Keratinocyte (primary cell): ENCODE measurements around the gene BNC2. TPM values are rescaled to one million over a fixed set of nuclear protein-coding genes. Genes with fewer than 3 reads are reported as not detected.
A peak's percentile ranks its signal among the peaks of the same experiment; 100 is the strongest.

Experiments used
- DNase-seq: peaks from one replicate; pipeline ENCODE4 v3.0.0-alpha.2; 2011; ENCODE audit warnings: low read depth, missing footprints, low spot score
- FAIRE-seq: peaks from 2 replicates; lab custom pipeline; 2011; peaks lifted over from hg19 to GRCh38; lab: Jason Lieb, UNC
- H2AFZ ChIP-seq: 2 replicates; pipeline ENCODE4 v1.6.0; 2012; ENCODE audit warnings: low read length, control low read depth, inconsistent platforms; ENCODE audit not compliant: control insufficient read depth
- H3K27ac ChIP-seq: 2 replicates; pipeline ENCODE4 v1.5.1; 2011; ENCODE audit warnings: low read length; ENCODE audit not compliant: control insufficient read depth, insufficient read depth
- H3K27me3 ChIP-seq: 3 replicates; pipeline ENCODE4 v1.6.0; 2011; ENCODE audit warnings: low read length; ENCODE audit not compliant: control insufficient read depth, insufficient read depth; ENCODE audit errors: extremely low read depth
- H3K36me3 ChIP-seq, 2 experiments: 2 replicates in 1 of 2; 3 replicates in 1 of 2; pipeline ENCODE4 v1.5.1; 2011; ENCODE audit warnings: low read length in 2 of 2, mild to moderate bottlenecking in 1 of 2; ENCODE audit not compliant: control insufficient read depth in 2 of 2, insufficient read depth in 2 of 2; ENCODE audit errors: extremely low read depth in 1 of 2
- H3K4me1 ChIP-seq: 3 replicates; pipeline ENCODE4 v1.5.1; 2011; ENCODE audit warnings: low read length; ENCODE audit not compliant: control insufficient read depth, insufficient read depth; ENCODE audit errors: extremely low read depth
- H3K4me2 ChIP-seq: 3 replicates; pipeline ENCODE4 v1.6.0; 2011; ENCODE audit warnings: low read depth, low read length; ENCODE audit not compliant: control insufficient read depth, insufficient read depth; ENCODE audit errors: extremely low read depth
- H3K4me3 ChIP-seq, 3 experiments: fragments of 200-600 bp in 1 of 3; sonication (generic) in 1 of 3; 2 replicates in 2 of 3; 3 replicates in 1 of 3; pipeline ENCODE4 v1.5.1; 2011 to 2016; ENCODE audit warnings: low read length in 3 of 3, mild to moderate bottlenecking in 3 of 3, control low read depth in 2 of 3, inconsistent platforms in 1 of 3, low read depth in 1 of 3, mixed read lengths in 1 of 3, mixed run types in 1 of 3, moderate library complexity in 1 of 3; ENCODE audit not compliant: control insufficient read depth in 2 of 3, insufficient read depth in 2 of 3; ENCODE audit errors: extremely low read depth in 1 of 3
- H3K79me2 ChIP-seq: 2 replicates; pipeline ENCODE4 v1.6.0; 2012; ENCODE audit warnings: low read length; ENCODE audit not compliant: control insufficient read depth, insufficient read depth
- H3K9ac ChIP-seq: 3 replicates; pipeline ENCODE4 v1.6.0; 2011; ENCODE audit warnings: low read length; ENCODE audit not compliant: control insufficient read depth, insufficient read depth; ENCODE audit errors: extremely low read depth
- H3K9me1 ChIP-seq: 3 replicates; pipeline ENCODE4 v1.6.0; 2011; ENCODE audit warnings: low read length; ENCODE audit not compliant: control insufficient read depth, insufficient read depth; ENCODE audit errors: extremely low read depth
- H3K9me3 ChIP-seq: 2 replicates; pipeline ENCODE4 v1.5.1; 2012; ENCODE audit warnings: low read depth, low read length; ENCODE audit not compliant: control insufficient read depth
- H4K20me1 ChIP-seq: 3 replicates; pipeline ENCODE4 v1.6.0; 2011; ENCODE audit warnings: low read length; ENCODE audit not compliant: control insufficient read depth, insufficient read depth; ENCODE audit errors: extremely low read depth
- EZH2 ChIP-seq: IDR thresholded peaks from one replicate; pipeline ENCODE4 v1.6.1; 2012; ENCODE audit warnings: inconsistent platforms, mild to moderate bottlenecking, low read length, moderate library complexity
- dilution Hi-C: fragments of 300-500 bp; cut with MboI; formaldehyde crosslinking; loops from one replicate; pipeline ENCODE4 v1.7.0; 2020; ENCODE audit warnings: low sequenced_read_pairs; ENCODE audit not compliant: extremely low pct_ligation_motif_present
- polyA plus RNA-seq, 5 experiments: library from polyadenylated mRNA; depleted of rRNA in 3 of 5; stranded (reverse) in 3 of 5; stranded (forward) in 1 of 5; unstranded in 1 of 5; fragments of >200 nt; gene quantifications; 1 replicate in 1 of 5; 2 replicates in 3 of 5; 3 replicates in 1 of 5; pipeline versions ENCODE4 v1.2.1 to v1.2.3, GENCODE V29; 2011 to 2012; ENCODE audit warnings: missing spikeins in 2 of 5, low read depth in 1 of 5, low replicate concordance in 1 of 5
- TF ChIP-seq, protein P1 (sequence below), 3 experiments: IDR thresholded peaks in 1 of 3; conservative IDR thresholded peaks in 1 of 3; optimal IDR thresholded peaks in 1 of 3; 2 replicates in 2 of 3; 3 replicates in 1 of 3; pipeline versions ENCODE3 to v1.5.1; 2011; ENCODE audit warnings: low read length in 3 of 3, mild to moderate bottlenecking in 3 of 3, moderate library complexity in 2 of 3, control low read depth in 1 of 3, inconsistent platforms in 1 of 3; ENCODE audit not compliant: insufficient read depth in 2 of 3; ENCODE audit errors: extremely low read depth in 1 of 3

BNC2 gene
- polyA plus RNA-seq, 1 donor (not counting 4 experiments of a cell fraction or from before 2014, with no cell fraction given): 1.1 TPM

DNA sequence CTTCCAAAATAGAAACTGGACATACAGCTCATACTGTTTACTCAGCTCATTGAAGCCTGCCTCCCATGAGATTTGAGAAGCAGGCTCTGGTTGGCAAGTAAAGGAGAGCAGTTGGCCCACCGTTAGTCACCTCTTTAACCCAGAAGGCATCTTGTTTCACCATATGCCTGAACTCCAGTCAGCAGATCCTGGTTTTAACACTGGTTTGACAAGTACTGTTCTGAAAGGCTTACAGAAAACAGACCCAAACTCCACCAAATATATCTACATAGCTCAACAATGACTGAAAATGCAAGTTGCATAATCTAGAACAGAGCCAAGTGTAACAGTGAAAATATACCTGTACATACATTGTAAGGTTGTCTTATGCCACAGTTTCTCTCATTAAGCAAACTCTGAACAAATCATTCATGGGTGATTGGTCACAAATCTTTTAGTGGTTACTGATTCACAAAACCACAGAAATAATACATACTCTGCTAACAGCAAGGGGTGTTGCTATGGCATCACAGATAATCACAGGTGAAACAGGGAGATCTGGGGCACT, 198.8 kb downstream of the BNC2 start:
- H3K4me2 ChIP-seq: no peak overlapping the region
- no peaks in the 10 kb centered on the region for H3K9me3 ChIP-seq
- FAIRE-seq: peak; percentile 55
- no peaks in the 10 kb centered on the region for H3K9me1 ChIP-seq
- dilution Hi-C loops: no loop called here
- no peaks in the 10 kb centered on the region for H4K20me1 ChIP-seq
- no peak overlapping the region for H3K4me3 ChIP-seq
- no peaks in the 10 kb centered on the region for H3K27me3 ChIP-seq
- TF ChIP-seq EZH2: no peak
- TF ChIP-seq, protein P1, sequence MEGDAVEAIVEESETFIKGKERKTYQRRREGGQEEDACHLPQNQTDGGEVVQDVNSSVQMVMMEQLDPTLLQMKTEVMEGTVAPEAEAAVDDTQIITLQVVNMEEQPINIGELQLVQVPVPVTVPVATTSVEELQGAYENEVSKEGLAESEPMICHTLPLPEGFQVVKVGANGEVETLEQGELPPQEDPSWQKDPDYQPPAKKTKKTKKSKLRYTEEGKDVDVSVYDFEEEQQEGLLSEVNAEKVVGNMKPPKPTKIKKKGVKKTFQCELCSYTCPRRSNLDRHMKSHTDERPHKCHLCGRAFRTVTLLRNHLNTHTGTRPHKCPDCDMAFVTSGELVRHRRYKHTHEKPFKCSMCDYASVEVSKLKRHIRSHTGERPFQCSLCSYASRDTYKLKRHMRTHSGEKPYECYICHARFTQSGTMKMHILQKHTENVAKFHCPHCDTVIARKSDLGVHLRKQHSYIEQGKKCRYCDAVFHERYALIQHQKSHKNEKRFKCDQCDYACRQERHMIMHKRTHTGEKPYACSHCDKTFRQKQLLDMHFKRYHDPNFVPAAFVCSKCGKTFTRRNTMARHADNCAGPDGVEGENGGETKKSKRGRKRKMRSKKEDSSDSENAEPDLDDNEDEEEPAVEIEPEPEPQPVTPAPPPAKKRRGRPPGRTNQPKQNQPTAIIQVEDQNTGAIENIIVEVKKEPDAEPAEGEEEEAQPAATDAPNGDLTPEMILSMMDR (optimal IDR thresholded peaks at IDR 0.05 in 1 of 3, IDR thresholded peaks at IDR 0.05 in 1 of 3, conservative IDR thresholded peaks at IDR 0.05 in 1 of 3; ENCODE audit: extremely low read depth in 1 of 3, insufficient read depth in 2 of 3, low read length in 3 of 3): no peak
- peaks cover 7% of the 10 kb centered on the region for H3K4me1 ChIP-seq
- H3K79me2 ChIP-seq: no peaks in the 10 kb centered on the region
- no peak overlapping the region for H2AFZ ChIP-seq
- H3K9ac ChIP-seq: no peak overlapping the region
- H3K36me3 ChIP-seq: no peaks in the 10 kb centered on the region
- peak; percentile 52 for DNase-seq
- H3K27ac ChIP-seq: peak overlapping the region; percentile 39

DNA sequence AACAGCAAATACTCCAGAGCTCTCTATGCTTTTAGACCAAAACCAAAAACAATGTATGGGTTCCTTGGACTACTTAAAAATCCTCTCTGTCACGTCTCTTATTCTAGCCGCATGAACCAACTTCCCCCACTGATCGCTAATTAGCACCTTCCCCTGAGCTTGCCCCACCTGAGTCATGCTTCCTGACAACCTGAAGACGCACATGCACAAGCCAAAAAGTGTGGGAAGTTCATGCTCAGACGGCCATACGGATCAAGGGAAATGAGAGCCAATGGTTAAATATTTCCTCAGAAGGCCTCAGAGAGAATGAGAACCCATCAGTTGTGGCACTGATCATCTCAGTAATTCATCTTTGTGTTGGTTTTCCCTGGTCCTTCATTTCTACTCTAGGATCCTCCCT, 199.7 kb downstream of the BNC2 start:
- dilution Hi-C loops: no loop called here
- DNase-seq (no peak), FAIRE-seq (no peak)
- no peak overlapping the region for H3K27ac ChIP-seq
- H3K9ac ChIP-seq: no peak overlapping the region
- H3K9me1 ChIP-seq: no peaks in the 10 kb centered on the region
- H3K79me2 ChIP-seq: no peaks in the 10 kb centered on the region
- H2AFZ ChIP-seq: no peak overlapping the region
- peaks cover 7% of the 10 kb centered on the region for H3K4me1 ChIP-seq
- no peaks in the 10 kb centered on the region for H3K36me3 ChIP-seq
- no peaks in the 10 kb centered on the region for H3K9me3 ChIP-seq
- no peak overlapping the region for H3K4me2 ChIP-seq
- H3K27me3 ChIP-seq: no peaks in the 10 kb centered on the region
- no peaks in the 10 kb centered on the region for H4K20me1 ChIP-seq
- no peak for TF ChIP-seq EZH2
- no peak overlapping the region for H3K4me3 ChIP-seq
